K562 (cell line): ENCODE results near the gene DVL3.

Experiments used
- CBX5 ChIP-seq: IDR thresholded peaks from 2 replicates; pipeline ENCODE4 v1.6.1; 2014; ENCODE audit warnings: low read depth, borderline replicate concordance
- HNRNPUL1 ChIP-seq: fragments of 200-400 bp; formaldehyde crosslinking; IDR thresholded peaks from 2 replicates; pipeline ENCODE4 v1.6.1; 2017; ENCODE audit warnings: low read length
- PKNOX1 ChIP-seq: fragments of 450-650 bp; IDR thresholded peaks from 2 replicates; pipeline ENCODE4 v1.6.1; 2016
- PURB ChIP-seq: sonication (generic); formaldehyde crosslinking; IDR thresholded peaks from 2 replicates; pipeline ENCODE4 v1.9.0; 2021; ENCODE audit warnings: low read depth, mild to moderate bottlenecking, missing genetic modification reagents
- RAD21 ChIP-seq, 2 experiments: fragments of 250-450 bp in 1 of 2; fragments of 450-650 bp in 1 of 2; sonication (Bioruptor Pico) in 1 of 2; formaldehyde crosslinking in 1 of 2; IDR thresholded peaks in 1 of 2; conservative IDR thresholded peaks in 1 of 2; 2 replicates each; pipeline versions ENCODE4 v1.4.0 to v1.8.0; 2020 to 2022; ENCODE audit warnings: mild to moderate bottlenecking in 2 of 2, moderate library complexity in 1 of 2
- RHOXF2B ChIP-seq: fragments of 250-450 bp; sonication (Bioruptor Pico); conservative IDR thresholded peaks from 2 replicates; pipeline ENCODE4 v1.5.1; 2021
- TEAD4 ChIP-seq, 2 experiments: sonication (generic) in 1 of 2; formaldehyde crosslinking in 1 of 2; IDR thresholded peaks; 2 replicates each; pipeline versions ENCODE4 v1.6.1 to v1.8.0; 2012 to 2022; ENCODE audit warnings: borderline replicate concordance in 1 of 2, inconsistent platforms in 1 of 2, low read length in 1 of 2, mild to moderate bottlenecking in 1 of 2, missing genetic modification reagents in 1 of 2
- ZNF639 ChIP-seq, 2 experiments: fragments of 200-800 bp in 1 of 2; sonication (Bioruptor generic) in 1 of 2; sonication (generic) in 1 of 2; formaldehyde crosslinking in 1 of 2; IDR thresholded peaks in 1 of 2; conservative IDR thresholded peaks in 1 of 2; 2 replicates each; pipeline versions ENCODE4 v1.5.0 to v1.6.1; 2016 to 2020; ENCODE audit warnings: missing compliant biosample characterization in 1 of 2, missing genetic modification characterization in 1 of 2, missing genetic modification reagents in 1 of 2
- TF ChIP-seq, protein P1 (sequence below): sonication (generic); formaldehyde crosslinking; IDR thresholded peaks from 2 replicates; pipeline ENCODE4 v1.8.1; 2023; ENCODE audit warnings: mild to moderate bottlenecking, missing genetic modification reagents
- TF ChIP-seq, protein P2 (sequence below), 3 experiments: IDR thresholded peaks in 2 of 3; conservative IDR thresholded peaks in 1 of 3; 2 replicates each; pipeline ENCODE4 v1.5.1; 2011 to 2012; ENCODE audit warnings: low read length in 3 of 3, mild to moderate bottlenecking in 3 of 3, control low read depth in 2 of 3, improper control_type of control experiment in 1 of 3, inconsistent platforms in 1 of 3, low read depth in 1 of 3, mixed read lengths in 1 of 3, moderate library complexity in 1 of 3; ENCODE audit not compliant: insufficient read depth in 2 of 3

GRCh38 chr3:184132945-184133344, 22.2 kb upstream of the DVL3 start:
- TF ChIP-seq CBX5 = no peak
- no peak for TF ChIP-seq ZNF639 (CRISPR knock-in tag; conservative IDR thresholded peaks at IDR 0.05 in 1 of 2, IDR thresholded peaks at IDR 0.05 in 1 of 2)
- TF ChIP-seq PKNOX1 = no peak
- TF ChIP-seq RAD21 (CRISPR knock-in tag; conservative IDR thresholded peaks at IDR 0.05 in 1 of 2, IDR thresholded peaks at IDR 0.05 in 1 of 2) = no peak
- no peak for TF ChIP-seq PURB
- TF ChIP-seq HNRNPUL1 = no peak
- TF ChIP-seq TEAD4 (IDR thresholded peaks at IDR 0.05; ENCODE audit: low read length) = no peak
- TF ChIP-seq TEAD4 (CRISPR knock-in tag; IDR thresholded peaks at IDR 0.05; ENCODE audit: borderline replicate concordance) = no peak
- TF ChIP-seq, protein P1, sequence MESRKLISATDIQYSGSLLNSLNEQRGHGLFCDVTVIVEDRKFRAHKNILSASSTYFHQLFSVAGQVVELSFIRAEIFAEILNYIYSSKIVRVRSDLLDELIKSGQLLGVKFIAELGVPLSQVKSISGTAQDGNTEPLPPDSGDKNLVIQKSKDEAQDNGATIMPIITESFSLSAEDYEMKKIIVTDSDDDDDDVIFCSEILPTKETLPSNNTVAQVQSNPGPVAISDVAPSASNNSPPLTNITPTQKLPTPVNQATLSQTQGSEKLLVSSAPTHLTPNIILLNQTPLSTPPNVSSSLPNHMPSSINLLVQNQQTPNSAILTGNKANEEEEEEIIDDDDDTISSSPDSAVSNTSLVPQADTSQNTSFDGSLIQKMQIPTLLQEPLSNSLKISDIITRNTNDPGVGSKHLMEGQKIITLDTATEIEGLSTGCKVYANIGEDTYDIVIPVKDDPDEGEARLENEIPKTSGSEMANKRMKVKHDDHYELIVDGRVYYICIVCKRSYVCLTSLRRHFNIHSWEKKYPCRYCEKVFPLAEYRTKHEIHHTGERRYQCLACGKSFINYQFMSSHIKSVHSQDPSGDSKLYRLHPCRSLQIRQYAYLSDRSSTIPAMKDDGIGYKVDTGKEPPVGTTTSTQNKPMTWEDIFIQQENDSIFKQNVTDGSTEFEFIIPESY = no peak
- TF ChIP-seq, protein P2, sequence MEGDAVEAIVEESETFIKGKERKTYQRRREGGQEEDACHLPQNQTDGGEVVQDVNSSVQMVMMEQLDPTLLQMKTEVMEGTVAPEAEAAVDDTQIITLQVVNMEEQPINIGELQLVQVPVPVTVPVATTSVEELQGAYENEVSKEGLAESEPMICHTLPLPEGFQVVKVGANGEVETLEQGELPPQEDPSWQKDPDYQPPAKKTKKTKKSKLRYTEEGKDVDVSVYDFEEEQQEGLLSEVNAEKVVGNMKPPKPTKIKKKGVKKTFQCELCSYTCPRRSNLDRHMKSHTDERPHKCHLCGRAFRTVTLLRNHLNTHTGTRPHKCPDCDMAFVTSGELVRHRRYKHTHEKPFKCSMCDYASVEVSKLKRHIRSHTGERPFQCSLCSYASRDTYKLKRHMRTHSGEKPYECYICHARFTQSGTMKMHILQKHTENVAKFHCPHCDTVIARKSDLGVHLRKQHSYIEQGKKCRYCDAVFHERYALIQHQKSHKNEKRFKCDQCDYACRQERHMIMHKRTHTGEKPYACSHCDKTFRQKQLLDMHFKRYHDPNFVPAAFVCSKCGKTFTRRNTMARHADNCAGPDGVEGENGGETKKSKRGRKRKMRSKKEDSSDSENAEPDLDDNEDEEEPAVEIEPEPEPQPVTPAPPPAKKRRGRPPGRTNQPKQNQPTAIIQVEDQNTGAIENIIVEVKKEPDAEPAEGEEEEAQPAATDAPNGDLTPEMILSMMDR (IDR thresholded peaks at IDR 0.05 in 2 of 3, conservative IDR thresholded peaks at IDR 0.05 in 1 of 3; ENCODE audit: insufficient read depth in 2 of 3, low read depth in 1 of 3, low read length in 3 of 3) = no peak
- no peak for TF ChIP-seq RHOXF2B (CRISPR knock-in tag)
